Nephron (organoid): ENCODE results near the gene CD86.

Experiments
- H3K27ac Mint-ChIP-seq, 3 experiments: 2 replicates each; pipeline ENCODE4 v1.8.0; 2020; ENCODE audit warnings: mixed read lengths in 3 of 3, mild to moderate bottlenecking in 2 of 3, moderate library complexity in 1 of 3
- H3K27me3 Mint-ChIP-seq: 2 replicates; pipeline ENCODE4 v1.8.0; 2021; ENCODE audit warnings: low read depth, mild to moderate bottlenecking, moderate library complexity, mixed read lengths
- H3K36me3 Mint-ChIP-seq: 2 replicates; pipeline ENCODE4 v1.8.0; 2020; ENCODE audit warnings: low read depth, mixed read lengths
- H3K4me1 Mint-ChIP-seq: 2 replicates; pipeline ENCODE4 v1.8.0; 2020; ENCODE audit warnings: mixed read lengths
- H3K4me3 Mint-ChIP-seq, 3 experiments: 2 replicates each; pipeline ENCODE4 v1.8.0; 2020; ENCODE audit warnings: mild to moderate bottlenecking in 3 of 3, mixed read lengths in 3 of 3, moderate library complexity in 2 of 3
- H3K9me3 Mint-ChIP-seq: 2 replicates; pipeline ENCODE4 v1.8.0; 2020; ENCODE audit warnings: mixed read lengths
- TF ChIP-seq, protein P1 (sequence below), 3 experiments: fragments of 200-600 bp; sonication (generic); IDR thresholded peaks; one replicate each; pipeline ENCODE4 v1.5.0; 2021; ENCODE audit warnings: antibody characterized with exemption in 3 of 3; ENCODE audit not compliant: unreplicated experiment in 3 of 3

Gene CD86

GRCh38 chr3:122099255-122099654 is 44.1 kb downstream of the CD86 start:
- no peak overlapping the region for H3K4me3 Mint-ChIP-seq
- no peaks in the 10 kb centered on the region for H3K9me3 Mint-ChIP-seq
- TF ChIP-seq, protein P1, sequence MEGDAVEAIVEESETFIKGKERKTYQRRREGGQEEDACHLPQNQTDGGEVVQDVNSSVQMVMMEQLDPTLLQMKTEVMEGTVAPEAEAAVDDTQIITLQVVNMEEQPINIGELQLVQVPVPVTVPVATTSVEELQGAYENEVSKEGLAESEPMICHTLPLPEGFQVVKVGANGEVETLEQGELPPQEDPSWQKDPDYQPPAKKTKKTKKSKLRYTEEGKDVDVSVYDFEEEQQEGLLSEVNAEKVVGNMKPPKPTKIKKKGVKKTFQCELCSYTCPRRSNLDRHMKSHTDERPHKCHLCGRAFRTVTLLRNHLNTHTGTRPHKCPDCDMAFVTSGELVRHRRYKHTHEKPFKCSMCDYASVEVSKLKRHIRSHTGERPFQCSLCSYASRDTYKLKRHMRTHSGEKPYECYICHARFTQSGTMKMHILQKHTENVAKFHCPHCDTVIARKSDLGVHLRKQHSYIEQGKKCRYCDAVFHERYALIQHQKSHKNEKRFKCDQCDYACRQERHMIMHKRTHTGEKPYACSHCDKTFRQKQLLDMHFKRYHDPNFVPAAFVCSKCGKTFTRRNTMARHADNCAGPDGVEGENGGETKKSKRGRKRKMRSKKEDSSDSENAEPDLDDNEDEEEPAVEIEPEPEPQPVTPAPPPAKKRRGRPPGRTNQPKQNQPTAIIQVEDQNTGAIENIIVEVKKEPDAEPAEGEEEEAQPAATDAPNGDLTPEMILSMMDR (IDR thresholded peaks at IDR 0.05; ENCODE audit: unreplicated experiment in 3 of 3) = no peak
- H3K27me3 Mint-ChIP-seq = no peaks in the 10 kb centered on the region
- peaks cover 5% of the 10 kb centered on the region for H3K4me1 Mint-ChIP-seq
- no peak overlapping the region for H3K27ac Mint-ChIP-seq
- H3K36me3 Mint-ChIP-seq = no peaks in the 10 kb centered on the region

DNA sequence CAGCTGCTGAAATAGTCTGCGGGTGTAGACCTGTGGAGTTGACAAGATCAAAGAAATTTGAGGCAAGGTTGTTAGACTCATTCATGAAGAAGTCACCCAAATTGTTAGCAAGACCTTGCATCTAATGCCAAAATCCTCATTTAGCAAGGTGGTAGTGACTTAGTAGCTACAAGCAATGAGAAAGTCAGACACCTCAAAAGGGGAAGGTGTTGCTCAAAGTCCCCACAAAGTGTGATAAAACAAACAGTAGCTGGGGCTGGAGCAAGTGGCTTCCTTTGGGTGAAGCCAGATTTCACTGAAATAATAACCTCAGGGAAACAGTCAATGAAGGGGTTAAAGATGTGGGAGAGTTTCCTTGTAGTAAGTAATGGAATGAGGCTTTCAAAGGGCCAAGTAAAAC is 44.9 kb downstream of the CD86 start:
- no peak overlapping the region for H3K4me3 Mint-ChIP-seq
- no peaks in the 10 kb centered on the region for H3K27me3 Mint-ChIP-seq
- TF ChIP-seq, protein P1 (IDR thresholded peaks at IDR 0.05; ENCODE audit: unreplicated experiment in 3 of 3) = no peak
- no peaks in the 10 kb centered on the region for H3K9me3 Mint-ChIP-seq
- H3K4me1 Mint-ChIP-seq = no peaks in the 10 kb centered on the region
- no peak overlapping the region for H3K27ac Mint-ChIP-seq
- no peaks in the 10 kb centered on the region for H3K36me3 Mint-ChIP-seq

GRCh38 chr3:122100591-122101463 is 45.7 kb downstream of the CD86 start:
- TF ChIP-seq, protein P1 (IDR thresholded peaks at IDR 0.05; ENCODE audit: unreplicated experiment in 3 of 3) = no peak
- H3K9me3 Mint-ChIP-seq = no peaks in the 10 kb centered on the region
- no peaks in the 10 kb centered on the region for H3K27me3 Mint-ChIP-seq
- no peaks in the 10 kb centered on the region for H3K4me1 Mint-ChIP-seq
- H3K4me3 Mint-ChIP-seq = no peak overlapping the region
- H3K36me3 Mint-ChIP-seq = no peaks in the 10 kb centered on the region
- no peak overlapping the region for H3K27ac Mint-ChIP-seq

- Mint-ChIP-seq H3K36me3 (no peaks in the 10 kb centered on the region), H3K4me3 (no peak overlapping the region), H3K9me3 (no peaks in the 10 kb centered on the region)
Observed at GRCh38 chr3:122101646-122102045, 46.5 kb downstream of the CD86 start.

GRCh38 chr3:122102191-122102935 is 47.2 kb downstream of the CD86 start:
- Mint-ChIP-seq H3K27ac (no peak overlapping the region), H3K36me3 (no peaks in the 10 kb centered on the region), H3K27me3 (peaks cover 4% of the 10 kb centered on the region), H3K9me3 (no peaks in the 10 kb centered on the region), H3K4me3 (no peak overlapping the region), H3K4me1 (no peaks in the 10 kb centered on the region)
- TF ChIP-seq, protein P1 (IDR thresholded peaks at IDR 0.05; ENCODE audit: unreplicated experiment in 3 of 3) = no peak

More at GRCh38 chr3:122101646-122102045, 46.5 kb downstream of the CD86 start:
- TF ChIP-seq, protein P1 (IDR thresholded peaks at IDR 0.05; ENCODE audit: unreplicated experiment in 3 of 3) = peak; percentile 58 to 62 (median 60)
- H3K27me3 Mint-ChIP-seq = no peaks in the 10 kb centered on the region
- no peak overlapping the region for H3K27ac Mint-ChIP-seq
- no peaks in the 10 kb centered on the region for H3K4me1 Mint-ChIP-seq
